PC-3 (cell line): ENCODE measurements around the gene APBB2. TPM values are rescaled to one million over a fixed set of nuclear protein-coding genes. Genes with fewer than 3 reads are reported as not detected.

ENCODE experiments used
- ATAC-seq: fragments of 200-7000 bp; cut with Tn5 transposase; 2 replicates; pipeline ENCODE4 v1.9.1; 2020; ENCODE audit warnings: mild to moderate bottlenecking, moderate library complexity
- BruUV-seq: library from RNA; stranded (reverse); fragments of 400-500 nt; replicated peaks from 2 replicates; lab custom pipeline; 2021; lab: Mats Ljungman, UMichigan
- CTCF ChIA-PET: fragments of 300-600 bp; sonication (Branson Sonifier 250); formaldehyde crosslinking; loops from one replicate; lab custom pipeline; 2022; ENCODE audit warnings: antibody characterized with exemption; lab: Charles Lee
- POLR2A ChIA-PET: fragments of 300-600 bp; sonication (Branson Sonifier 250); formaldehyde crosslinking; loops from one replicate; lab custom pipeline; 2022; ENCODE audit warnings: antibody characterized with exemption; ENCODE audit not compliant: unreplicated experiment; lab: Charles Lee
- DNase-seq: peaks from one replicate; pipeline ENCODE4 v3.0.0-alpha.2; 2015
- H2AFZ ChIP-seq: fragments of 300-600 bp; sonication (generic); 2 replicates; pipeline ENCODE4 v1.6.0; 2016; ENCODE audit warnings: antibody characterized with exemption, low read length
- H3F3A ChIP-seq: fragments of 300-600 bp; sonication (generic); one replicate; pipeline ENCODE4 v1.6.0; 2017; ENCODE audit warnings: antibody characterized with exemption, low read length, control low read depth, mild to moderate bottlenecking; ENCODE audit not compliant: unreplicated experiment
- H3K27ac ChIP-seq: fragments of 300-600 bp; sonication (generic); 2 replicates; pipeline ENCODE4 v1.5.1; 2016; ENCODE audit warnings: mild to moderate bottlenecking, low read length
- H3K27me3 ChIP-seq: fragments of 300-600 bp; sonication (generic); 2 replicates; pipeline ENCODE4 v1.6.1; 2016; ENCODE audit warnings: low read length, mixed read lengths
- H3K36me3 ChIP-seq: fragments of 300-600 bp; sonication (generic); 2 replicates; pipeline ENCODE4 v1.6.1; 2016; ENCODE audit warnings: low read depth, mixed run types, low read length, mixed read lengths
- H3K4me1 ChIP-seq: fragments of 300-600 bp; sonication (generic); 2 replicates; pipeline ENCODE4 v1.5.1; 2016; ENCODE audit warnings: low read length; ENCODE audit not compliant: insufficient read depth
- H3K4me2 ChIP-seq: fragments of 300-600 bp; sonication (generic); 2 replicates; pipeline ENCODE4 v1.6.0; 2016; ENCODE audit warnings: low read length
- H3K4me3 ChIP-seq: fragments of 300-600 bp; sonication (generic); 2 replicates; pipeline ENCODE4 v1.5.1; 2016; ENCODE audit warnings: mild to moderate bottlenecking, low read length, mixed read lengths
- H3K79me2 ChIP-seq: fragments of 300-600 bp; sonication (generic); 2 replicates; pipeline ENCODE4 v1.6.1; 2017; ENCODE audit warnings: low read length, mixed read lengths
- H3K9ac ChIP-seq: fragments of 300-600 bp; sonication (generic); 2 replicates; pipeline ENCODE4 v1.6.0; 2016; ENCODE audit warnings: mild to moderate bottlenecking, low read length
- H3K9me2 ChIP-seq: fragments of 300-600 bp; sonication (generic); replicated peaks from 2 replicates; pipeline ENCODE4 v1.6.1; 2016; ENCODE audit warnings: mixed run types, low read length, mixed read lengths
- H3K9me3 ChIP-seq: fragments of 300-600 bp; sonication (generic); 2 replicates; pipeline ENCODE4 v1.6.1; 2016; ENCODE audit warnings: low read length, mixed read lengths
- H4K20me1 ChIP-seq: fragments of 300-600 bp; sonication (generic); 2 replicates; pipeline ENCODE4 v1.6.1; 2016; ENCODE audit warnings: low read length, mixed read lengths
- CTCF ChIP-seq: fragments of 300-600 bp; sonication (generic); conservative IDR thresholded peaks from 2 replicates; pipeline ENCODE4 v1.5.1; 2017; ENCODE audit warnings: antibody characterized with exemption, low read depth, mild to moderate bottlenecking, low read length
- EZH2 ChIP-seq: fragments of 300-600 bp; sonication (generic); IDR thresholded peaks from one replicate; pipeline ENCODE4 v1.6.1; 2017; ENCODE audit warnings: antibody characterized with exemption, mild to moderate bottlenecking, low read length; ENCODE audit not compliant: unreplicated experiment
- EZH2phosphoT487 ChIP-seq: fragments of 300-600 bp; sonication (generic); IDR thresholded peaks from 2 replicates; pipeline ENCODE4 v1.6.1; 2018; ENCODE audit warnings: mild to moderate bottlenecking, antibody characterized with exemption, low read length, borderline replicate concordance
- intact Hi-C: fragments of 100-400 bp; cut with micrococcal nuclease; formaldehyde crosslinking; loops from 2 replicates; pipeline ENCODE4 v1.9.0; 2023
- total RNA-seq: library from RNA; depleted of rRNA; stranded (reverse); fragments of >200 nt; gene quantifications from 2 replicates; pipeline ENCODE4 v1.2.3, GENCODE V29; 2014

Gene APBB2
- total RNA-seq, 1 experiment from 2014 or later = 24.7 TPM

GRCh38 chr4:41179498-41180195 lies 34.7 kb downstream of the APBB2 start:
- H3F3A ChIP-seq = peaks cover 7% of the 10 kb centered on the region
- TF ChIP-seq EZH2phosphoT487 (no peak), EZH2 (no peak), CTCF (no peak)
- no peaks in the 10 kb centered on the region for H3K9me2 ChIP-seq
- ATAC-seq = no peak
- peaks cover 86% of the 10 kb centered on the region for H3K79me2 ChIP-seq
- POLR2A ChIA-PET = no interaction called here
- no peak overlapping the region for H2AFZ ChIP-seq
- no TSS peak for BruUV-seq
- no peak overlapping the region for H3K9ac ChIP-seq
- peaks cover 46% of the 10 kb centered on the region for H3K4me1 ChIP-seq
- no peak overlapping the region for H3K4me3 ChIP-seq
- no peaks in the 10 kb centered on the region for H4K20me1 ChIP-seq
- CTCF ChIA-PET = no interaction called here
- DNase-seq = no peak
- no peaks in the 10 kb centered on the region; the same call in 1 of the 2 replicates for H3K36me3 ChIP-seq
- H3K9me3 ChIP-seq = no peaks in the 10 kb centered on the region
- H3K4me2 ChIP-seq = 0 out of 2 replicates have a peak overlapping the region, but pooled peaks have one; percentile 1
- H3K27ac ChIP-seq = peak overlapping the region; percentile 54
- intact Hi-C loops = loop anchor here (5.0 kb wide), 1 partner anchor 33 kb away; the partner anchor contains the start of gene APBB2
- H3K27me3 ChIP-seq = no peaks in the 10 kb centered on the region

GRCh38 chr4:41178372-41179370 lies 35.7 kb downstream of the APBB2 start:
- Histone ChIP-seq H2AFZ (0 out of 2 replicates have a peak overlapping the region, but pooled peaks have one; percentile 44), H3K36me3 (no peaks in the 10 kb centered on the region; the same call in 1 of the 2 replicates), H3K4me2 (peak overlapping the region; percentile 67), H3F3A (peaks cover 7% of the 10 kb centered on the region), H3K27me3 (no peaks in the 10 kb centered on the region), H3K9me3 (no peaks in the 10 kb centered on the region), H3K27ac (peak overlapping the region; percentile 54), H3K9me2 (no peaks in the 10 kb centered on the region), H3K4me3 (no peak overlapping the region), H3K79me2 (peaks cover 88% of the 10 kb centered on the region), H3K9ac (no peak overlapping the region), H4K20me1 (no peaks in the 10 kb centered on the region), H3K4me1 (peaks cover 43% of the 10 kb centered on the region)
- no TSS peak for BruUV-seq
- CTCF ChIA-PET = no interaction called here
- ATAC-seq (peak; percentile 74), DNase-seq (peak; percentile 80)
- intact Hi-C loops = loop anchor here (5.0 kb wide), 1 partner anchor 34 kb away; the partner anchor contains the start of gene APBB2
- TF ChIP-seq EZH2phosphoT487 (no peak), EZH2 (no peak), CTCF (no peak)
- POLR2A ChIA-PET = no interaction called here
